Mucosa of gallbladder (tissue), 1 donor: ENCODE results near the gene MADD. TPM values are rescaled to one million over a fixed set of nuclear protein-coding genes. Genes with fewer than 3 reads are reported as not detected.
"Not testable (repeated sequence)": the region's sequence is repeated elsewhere in the genome, so short reads cannot be mapped to it uniquely, and the experiment has no call there.

ENCODE experiments used
- DNase-seq: peaks from one replicate; pipeline ENCODE4 v3.0.0-alpha.2; 2020; ENCODE audit warnings: low spot score
- total RNA-seq: library from RNA; stranded (reverse); gene quantifications from one replicate; pipeline ENCODE4 v1.2.1, GENCODE V29; 2021
- donor health status: DM: no; HTN: no; CAD: no.

Gene MADD
- total RNA-seq, 1 donor from 2014 or later, result 57.1 TPM

GRCh38 chr11:47318166-47318565, 48.2 kb downstream of the MADD start:
- no peak for DNase-seq

GRCh38 chr11:47324520-47324919, 54.6 kb downstream of the MADD start:
- DNase-seq, result no peak

GRCh38 chr11:47325271-47326041, 55.5 kb downstream of the MADD start:
- DNase-seq, result no peak

GRCh38 chr11:47326198-47326597, 56.3 kb downstream of the MADD start:
- DNase-seq, result no peak

GRCh38 chr11:47327025-47327424, 57.1 kb downstream of the MADD start:
- no peak for DNase-seq

- no peak for DNase-seq
Measured at GRCh38 chr11:47327949-47328348, 58.0 kb downstream of the MADD start.

GRCh38 chr11:47328449-47329390, 58.8 kb downstream of the MADD start:
- DNase-seq, result no peak

GRCh38 chr11:47329431-47329986, 59.6 kb downstream of the MADD start:
- DNase-seq, result no peak

- DNase-seq, result no peak
Measured at GRCh38 chr11:47329987-47330931, 60.3 kb downstream of the MADD start.

- no peak for DNase-seq
Measured at GRCh38 chr11:47331454-47332302, 61.7 kb downstream of the MADD start.

GRCh38 chr11:47332303-47332711, 62.4 kb downstream of the MADD start:
- no peak for DNase-seq

GRCh38 chr11:47332791-47333525, 63.0 kb downstream of the MADD start:
- no peak for DNase-seq

- no peak for DNase-seq
Measured at GRCh38 chr11:47333526-47333845, 63.6 kb downstream of the MADD start.

- no peak for DNase-seq
Measured at GRCh38 chr11:47333886-47334443, 64.0 kb downstream of the MADD start.

- DNase-seq, result not testable (repeated sequence)
Measured at GRCh38 chr11:47334699-47335411, 64.9 kb downstream of the MADD start.

GRCh38 chr11:47335733-47336132, 65.8 kb downstream of the MADD start:
- DNase-seq, result no peak

GRCh38 chr11:47336595-47336994, 66.7 kb downstream of the MADD start:
- DNase-seq, result no peak

GRCh38 chr11:47337229-47337924, 67.4 kb downstream of the MADD start:
- no peak for DNase-seq
